Measurements from ENCODE around the gene YAP1.
A peak's percentile ranks its signal among the peaks of the same experiment; 100 is the strongest.

The YAP1 gene

DNA sequence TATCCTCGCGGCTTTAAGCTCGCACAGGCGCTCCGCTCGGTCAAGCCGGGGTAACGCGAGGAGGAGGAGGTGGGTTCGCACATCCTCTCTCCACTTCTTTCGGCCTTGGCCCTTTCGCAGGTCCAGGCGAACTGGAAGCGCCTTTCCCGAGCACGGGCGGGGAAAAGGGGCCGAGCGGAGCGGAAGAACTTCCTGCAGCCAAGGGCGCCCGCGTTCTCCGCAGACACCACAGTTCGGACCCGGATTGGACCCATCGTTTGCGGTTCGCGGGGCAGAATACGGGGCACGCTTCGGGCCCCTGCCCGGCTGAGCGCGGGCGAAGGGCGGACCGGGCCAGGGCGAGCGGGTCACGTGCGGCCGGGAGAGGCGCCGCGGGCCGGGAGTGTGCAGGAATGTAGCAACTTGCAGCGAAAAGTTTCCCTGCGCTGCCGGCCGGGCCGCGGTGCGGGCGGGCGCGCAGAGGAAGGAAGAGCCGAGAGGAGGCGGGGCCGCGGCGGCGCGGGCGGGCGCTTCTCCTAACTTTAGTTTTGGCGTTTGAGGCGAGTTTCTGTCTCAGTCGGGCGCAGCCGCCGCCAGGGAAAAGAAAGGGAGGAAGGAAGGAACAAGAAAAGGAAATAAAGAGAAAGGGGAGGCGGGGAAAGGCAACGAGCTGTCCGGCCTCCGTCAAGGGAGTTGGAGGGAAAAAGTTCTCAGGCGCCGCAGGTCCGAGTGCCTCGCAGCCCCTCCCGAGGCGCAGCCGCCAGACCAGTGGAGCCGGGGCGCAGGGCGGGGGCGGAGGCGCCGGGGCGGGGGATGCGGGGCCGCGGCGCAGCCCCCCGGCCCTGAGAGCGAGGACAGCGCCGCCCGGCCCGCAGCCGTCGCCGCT is at the start of gene YAP1:
TSS of gene YAP1 (plus strand) at position 552 of the 865 bp plus-strand sequence. CDS start 402 bp downstream, outside the sequence.
- DNase-seq = peak; percentile 61

DNA sequence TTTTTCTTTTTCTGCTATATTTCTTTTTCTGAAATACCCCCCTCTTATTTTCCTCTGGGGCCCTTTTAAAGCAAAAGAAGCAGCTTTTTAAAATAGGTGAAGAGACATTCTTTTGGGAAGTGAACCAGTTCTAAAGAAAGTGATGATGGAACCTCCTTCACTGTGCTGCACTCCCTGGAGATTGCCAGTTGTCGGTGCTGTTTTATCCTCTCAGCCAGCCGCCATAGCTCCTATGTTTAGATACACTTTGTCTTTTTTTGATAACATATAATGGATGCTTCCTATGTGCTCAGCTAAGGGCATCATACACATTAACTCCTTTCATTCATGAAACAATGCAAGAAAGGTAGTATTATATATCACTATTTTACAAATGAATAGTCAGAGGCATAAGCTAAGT is 49.0 kb upstream of the YAP1 start:
- no peak for DNase-seq

DNA sequence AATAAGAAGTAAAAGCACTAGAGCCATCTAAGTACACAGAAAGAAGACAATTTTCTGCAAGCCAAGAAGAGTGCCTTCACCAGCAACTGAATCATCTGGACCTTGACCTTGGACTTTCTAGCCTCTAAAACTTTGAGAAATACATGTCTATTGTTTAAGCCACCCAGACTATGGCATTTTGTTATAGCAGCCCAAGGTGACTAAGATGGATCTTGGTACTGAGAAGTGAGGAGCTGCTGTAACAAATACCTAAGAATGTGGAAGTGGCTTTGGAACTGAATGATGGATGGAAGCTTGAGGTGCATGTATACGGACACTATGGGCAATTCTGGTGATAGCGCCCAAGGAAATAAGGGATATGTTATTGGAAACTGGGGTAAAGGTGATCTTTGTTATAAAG is 48.1 kb upstream of the YAP1 start:
- DNase-seq = no peak

DNA sequence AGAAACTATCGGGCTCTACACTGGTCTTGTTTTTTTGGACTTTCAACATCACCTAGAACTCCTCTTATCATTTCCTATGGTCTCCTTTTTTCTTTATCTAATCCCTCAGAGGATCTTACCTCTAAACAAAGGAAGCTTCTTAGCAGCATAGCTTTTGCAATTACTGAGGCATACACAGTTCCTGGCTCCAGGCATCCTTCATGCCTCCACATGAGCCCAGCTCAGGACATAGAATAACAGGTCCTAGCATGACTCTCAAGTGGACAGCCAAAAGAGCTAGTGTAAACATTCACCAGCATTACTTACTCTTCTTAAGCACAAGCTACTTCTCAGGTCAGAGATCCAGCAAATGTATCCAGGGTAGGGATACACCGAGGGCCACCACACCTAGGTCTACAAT is 45.9 kb upstream of the YAP1 start:
- no peak for DNase-seq

DNA sequence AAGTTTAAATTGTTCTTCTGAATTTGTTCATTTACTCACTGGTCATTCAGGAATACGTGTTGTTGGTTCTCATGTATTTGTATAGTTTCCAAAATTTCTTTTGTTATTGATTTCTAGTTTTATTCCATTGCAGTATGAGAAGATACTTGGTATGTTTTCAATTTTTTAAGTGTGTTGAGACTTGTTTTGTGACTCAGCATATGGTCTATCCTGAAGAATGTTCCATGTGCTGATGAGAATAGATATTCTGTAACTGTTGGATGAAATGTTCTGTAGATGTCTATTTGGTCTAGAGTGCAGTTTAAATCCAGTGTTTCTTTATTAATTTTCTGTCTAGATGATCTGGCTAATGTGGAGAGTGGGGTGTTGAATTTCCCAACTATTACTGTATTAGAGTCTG is 39.5 kb upstream of the YAP1 start:
- DNase-seq = no peak

DNA sequence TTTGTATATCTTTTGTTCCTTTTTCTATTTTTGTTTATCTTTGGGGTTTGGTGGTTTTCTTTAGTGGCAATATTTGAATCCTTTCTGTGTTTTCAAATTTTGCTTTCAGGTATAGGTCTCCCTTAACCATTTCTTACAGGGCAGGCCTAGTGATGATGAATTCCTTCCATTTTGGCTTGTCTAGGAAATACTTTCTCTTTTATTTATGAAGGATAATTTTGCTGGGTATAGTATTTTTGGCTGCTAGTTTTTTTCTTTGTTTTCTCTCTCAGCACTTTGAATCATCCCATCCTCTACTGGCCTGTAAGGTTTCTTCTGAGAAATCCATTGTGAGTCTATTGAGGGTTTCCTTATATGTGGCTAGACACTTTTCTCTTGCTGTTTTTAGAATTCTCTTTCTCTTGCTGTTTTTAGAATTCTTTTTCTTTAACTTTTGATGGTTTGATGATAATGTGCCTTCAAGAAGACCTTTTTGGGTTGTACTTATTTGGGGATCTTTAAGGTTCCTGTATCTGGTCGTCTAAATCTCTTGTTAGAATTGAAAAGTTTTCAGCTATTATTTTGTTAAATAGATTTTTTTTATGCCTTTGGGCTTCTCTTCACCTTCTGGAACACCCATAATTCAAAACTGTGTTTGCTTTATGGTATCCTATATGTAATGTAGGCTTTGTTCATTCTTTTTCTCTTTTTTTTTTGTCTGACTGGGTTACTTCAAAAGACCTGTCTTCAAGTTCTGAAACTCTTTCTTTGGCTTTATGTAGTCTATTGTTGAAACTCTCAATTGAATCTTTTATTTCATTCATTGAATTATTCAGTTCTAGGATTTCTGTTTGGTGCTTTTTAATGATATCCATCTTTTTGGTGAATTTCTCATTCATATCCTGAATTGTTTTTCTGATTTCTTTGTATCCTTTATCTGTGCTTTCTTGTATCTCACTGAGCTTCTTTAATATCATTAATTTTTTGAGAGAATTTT is 38.5 kb upstream of the YAP1 start:
- DNase-seq = no peak

DNA sequence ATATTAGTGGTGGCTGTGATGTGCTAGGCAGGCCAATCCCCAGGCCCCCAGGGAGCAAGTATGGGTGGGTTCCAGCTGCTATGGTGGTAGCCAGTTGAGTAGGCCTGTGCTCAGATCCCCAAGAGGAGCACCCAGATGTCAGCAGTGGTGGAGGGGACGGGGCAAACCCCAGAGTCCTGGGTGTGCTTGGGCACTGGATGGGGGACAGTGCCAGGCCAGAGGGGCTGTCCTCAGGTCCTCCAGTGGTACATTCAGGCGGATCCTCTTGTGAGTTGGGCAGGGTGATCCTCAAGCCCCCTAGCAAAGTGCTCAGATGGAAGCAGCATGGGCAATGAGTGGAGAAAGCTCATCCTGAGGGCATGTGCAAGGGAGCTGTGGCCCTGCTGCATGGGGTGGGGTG is 37.0 kb upstream of the YAP1 start:
- no peak for DNase-seq

DNA sequence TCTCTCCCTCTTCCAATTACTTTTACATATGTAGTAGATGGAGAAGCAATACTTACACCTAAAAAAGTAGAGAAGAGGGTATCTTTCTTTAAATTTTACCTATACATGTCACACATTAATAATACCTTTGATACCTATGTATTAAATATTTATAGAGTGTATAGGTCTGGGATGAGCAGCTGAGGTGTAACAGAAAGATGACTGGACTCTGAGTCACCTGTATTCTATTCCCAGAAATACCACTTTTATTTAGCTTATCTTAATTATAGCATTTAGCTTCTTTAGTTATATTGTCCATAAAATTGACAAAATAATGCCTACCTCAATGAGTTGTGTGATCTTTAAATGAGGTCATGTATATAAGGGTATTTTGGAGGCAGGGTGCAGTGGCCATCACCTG is 30.6 kb upstream of the YAP1 start:
- no peak for DNase-seq

DNA sequence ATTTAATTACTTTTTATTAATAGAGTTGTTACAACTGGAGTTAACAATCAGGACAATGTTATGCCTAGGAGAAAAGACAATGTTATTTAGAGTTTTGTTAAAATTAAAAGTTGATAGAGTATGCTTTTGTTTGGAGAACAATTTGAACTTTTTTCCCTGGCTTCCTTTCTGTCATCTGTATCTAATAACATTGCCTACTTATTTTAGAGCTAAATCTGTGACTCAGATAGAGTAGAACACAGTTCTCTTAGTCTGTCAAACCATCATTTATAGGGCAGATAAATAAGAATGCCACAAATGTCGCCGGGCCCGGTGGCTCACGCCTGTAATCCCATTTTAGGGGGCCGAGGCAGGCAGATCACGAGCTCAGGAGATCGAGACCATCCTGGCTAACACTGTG is 28.9 kb upstream of the YAP1 start:
- no peak for DNase-seq

DNA sequence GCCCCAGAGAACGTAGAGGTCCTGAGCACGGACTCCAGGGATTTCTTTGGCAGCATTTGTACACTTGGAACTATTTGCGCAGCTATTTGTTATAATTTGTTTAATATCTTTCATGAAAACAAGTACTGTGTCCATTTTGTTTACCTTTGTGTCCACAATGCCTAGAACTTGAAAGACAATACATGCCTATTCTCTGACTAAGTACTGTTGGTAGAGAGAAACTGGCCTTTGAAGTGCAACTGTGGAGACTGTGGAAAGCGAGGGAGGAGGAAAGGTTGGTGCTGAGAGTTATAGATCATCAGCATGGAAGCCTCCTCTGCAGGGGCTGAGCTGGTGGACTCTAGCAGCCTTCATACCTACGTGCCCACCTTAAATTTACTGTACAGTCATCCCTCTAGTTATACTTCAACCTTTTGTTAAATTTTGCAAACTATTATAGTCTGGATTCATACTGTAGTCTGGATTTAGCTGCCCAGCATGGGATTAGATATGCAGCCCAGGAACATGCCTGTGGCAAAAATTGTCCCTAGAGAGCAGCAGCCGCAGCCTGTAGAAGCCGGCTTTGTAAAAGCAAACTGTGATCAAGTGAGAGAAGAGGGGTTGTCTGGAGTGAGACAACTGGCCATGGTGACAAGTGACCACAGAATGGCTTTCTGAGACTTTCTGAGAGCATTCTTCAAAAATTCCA is 24.2 kb upstream of the YAP1 start:
- no peak for DNase-seq

DNA sequence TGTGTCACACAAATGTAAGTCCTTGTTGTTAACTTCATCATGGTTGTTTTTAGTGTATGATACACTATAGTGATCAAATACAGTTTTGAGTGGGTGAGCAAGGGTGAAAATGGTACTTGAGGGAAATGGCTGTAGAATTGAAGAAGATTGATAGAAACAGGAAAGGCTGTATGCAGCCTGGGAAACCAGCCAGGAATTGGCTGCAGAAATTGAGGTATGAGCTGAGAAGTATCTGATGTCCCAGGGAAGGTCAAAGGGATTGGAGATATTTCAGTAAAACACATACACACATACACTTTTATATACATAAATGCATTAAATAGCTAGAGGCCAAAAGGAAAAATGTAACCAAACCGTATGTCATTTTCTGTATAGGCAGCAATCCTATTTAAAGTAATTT is 13.1 kb upstream of the YAP1 start:
- DNase-seq = no peak

DNA sequence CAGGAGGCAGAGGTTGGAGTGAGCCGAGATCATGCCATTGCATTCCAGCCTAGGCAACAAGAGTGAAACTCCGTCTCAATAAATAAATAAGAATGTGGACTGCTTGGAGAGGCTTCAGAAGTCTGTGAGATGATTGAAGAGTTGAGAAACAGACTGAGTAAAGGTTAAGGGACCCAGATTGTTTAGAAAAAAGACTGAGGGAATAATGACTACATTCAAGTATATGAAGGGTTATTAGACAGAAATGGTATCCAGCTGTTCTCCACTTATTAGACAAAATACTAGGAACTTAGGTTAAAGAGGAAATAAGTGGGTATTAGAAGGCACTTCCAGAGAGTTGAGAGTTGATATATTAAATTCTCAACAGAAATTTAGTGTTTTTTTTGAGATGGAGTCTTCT is 10.5 kb upstream of the YAP1 start:
- DNase-seq = no peak

DNA sequence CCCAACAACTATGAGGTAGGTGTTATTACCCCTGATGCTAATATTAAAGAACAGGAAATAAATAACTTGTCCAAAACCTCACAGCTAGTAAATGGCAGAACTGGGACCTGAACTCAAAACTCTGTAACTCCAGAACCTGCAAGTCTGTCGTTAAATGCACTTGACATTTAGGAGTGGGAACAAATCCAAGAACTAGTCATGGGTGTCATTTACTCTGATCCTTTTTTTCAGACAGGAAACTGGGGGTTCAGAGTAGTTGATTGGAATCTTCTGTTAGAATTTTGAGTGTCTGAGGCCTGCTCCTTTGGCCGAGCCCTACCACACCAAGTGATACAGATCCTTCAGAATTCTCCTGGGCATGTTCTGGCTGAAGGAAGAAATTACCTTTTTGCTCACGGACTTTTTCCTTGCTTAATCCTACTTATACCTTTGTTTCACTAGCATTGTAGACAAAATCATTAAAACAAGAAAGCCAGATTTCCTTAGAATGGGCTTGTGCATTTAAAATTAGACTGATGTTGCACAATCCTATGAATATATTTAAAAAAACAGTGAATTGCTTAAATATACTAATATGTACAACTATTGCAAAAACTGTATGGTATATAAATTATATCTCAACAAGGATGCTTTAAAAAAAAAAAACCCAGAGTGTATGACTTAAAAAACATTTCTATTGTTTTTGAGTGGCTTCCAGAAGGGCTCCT is 1.4 kb upstream of the YAP1 start:
- no peak for DNase-seq

DNA sequence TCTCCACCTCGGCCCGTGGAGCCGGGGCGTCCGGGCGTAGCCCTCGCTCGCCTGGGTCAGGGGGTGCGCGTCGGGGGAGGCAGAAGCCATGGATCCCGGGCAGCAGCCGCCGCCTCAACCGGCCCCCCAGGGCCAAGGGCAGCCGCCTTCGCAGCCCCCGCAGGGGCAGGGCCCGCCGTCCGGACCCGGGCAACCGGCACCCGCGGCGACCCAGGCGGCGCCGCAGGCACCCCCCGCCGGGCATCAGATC is 439 bp downstream of the YAP1 start:
- DNase-seq = no peak

DNA sequence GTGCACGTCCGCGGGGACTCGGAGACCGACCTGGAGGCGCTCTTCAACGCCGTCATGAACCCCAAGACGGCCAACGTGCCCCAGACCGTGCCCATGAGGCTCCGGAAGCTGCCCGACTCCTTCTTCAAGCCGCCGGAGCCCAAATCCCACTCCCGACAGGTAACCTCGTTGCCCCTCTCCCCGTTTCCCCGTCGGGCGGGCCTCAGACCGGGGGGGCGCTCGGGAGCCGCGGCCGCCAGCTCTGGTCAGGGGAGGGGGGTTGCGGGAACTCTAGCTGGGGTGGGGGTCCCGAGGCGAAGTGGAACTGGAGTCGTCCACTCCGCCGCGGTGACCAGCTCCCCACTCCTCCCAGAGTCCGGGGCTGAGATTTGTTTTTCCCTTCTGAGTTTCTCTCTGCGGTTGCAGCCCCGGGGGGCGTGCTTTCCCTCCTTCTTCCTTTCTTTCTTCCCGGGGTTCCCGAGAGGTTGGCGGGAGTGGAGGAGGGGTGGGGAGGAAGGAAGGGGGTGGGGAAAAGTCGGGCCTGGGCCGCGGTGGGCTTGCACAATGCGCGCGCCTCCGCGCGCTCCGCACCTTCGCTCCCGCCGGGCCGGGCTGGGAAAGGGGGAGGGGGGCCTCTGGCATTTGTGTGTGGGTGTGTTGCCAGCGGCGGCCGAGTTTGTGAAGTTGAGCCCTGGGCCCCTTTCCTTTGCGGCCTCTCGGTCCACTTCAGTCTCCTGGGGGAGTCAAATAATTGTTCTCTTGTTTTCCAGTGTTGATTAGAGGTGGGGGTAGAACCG is 952 bp downstream of the YAP1 start:
- DNase-seq = no peak

DNA sequence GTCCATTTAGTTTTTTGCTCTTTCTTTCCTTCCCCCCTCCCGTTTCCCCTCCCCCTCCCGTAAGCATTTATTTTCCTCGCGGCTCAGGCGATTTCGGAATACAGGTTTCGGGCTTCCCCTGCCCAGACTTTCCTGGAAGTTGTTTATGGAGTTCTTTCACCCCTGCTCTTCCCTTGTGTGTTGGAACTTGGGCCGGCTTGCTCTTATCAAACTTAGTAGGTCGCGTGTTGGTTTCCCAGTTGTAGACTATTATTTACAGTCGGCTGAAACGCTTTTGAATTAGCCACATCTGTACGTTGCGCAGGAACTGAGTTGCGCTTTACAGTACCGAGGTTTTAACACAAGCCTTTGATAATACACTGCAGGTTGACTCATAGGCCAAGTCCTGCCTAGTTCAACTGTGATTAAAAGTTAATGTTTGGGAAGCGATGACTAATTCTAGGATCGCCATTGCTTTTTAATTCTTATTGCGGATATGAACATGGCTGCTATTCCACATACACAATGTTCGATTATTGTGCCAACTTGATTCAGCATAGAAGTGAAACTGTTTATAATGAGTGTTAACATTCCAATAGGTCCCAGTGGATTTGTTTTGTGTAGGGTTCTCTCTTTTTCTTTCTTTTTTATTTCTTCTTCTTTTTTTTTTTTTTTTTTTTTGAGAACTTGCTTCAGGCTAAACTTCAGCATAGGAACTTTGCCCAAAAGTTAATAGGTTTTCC is 1.7 kb downstream of the YAP1 start:
- no peak for DNase-seq

DNA sequence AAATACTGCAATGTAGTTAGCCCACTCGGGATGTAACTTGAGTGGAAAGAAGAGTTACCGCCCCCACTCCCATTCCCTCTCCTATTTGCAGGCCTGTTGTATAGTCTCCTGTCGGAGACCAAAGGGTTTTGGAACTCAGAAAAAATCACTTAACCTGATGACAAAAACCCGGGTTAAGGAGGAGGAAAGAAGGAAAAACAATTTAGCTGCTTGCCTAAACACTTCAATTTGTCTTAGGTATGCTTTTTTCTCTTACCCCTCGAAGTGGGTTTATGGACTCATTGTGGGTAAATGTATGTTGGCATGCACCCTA is 2.2 kb downstream of the YAP1 start:
- DNase-seq = no peak

DNA sequence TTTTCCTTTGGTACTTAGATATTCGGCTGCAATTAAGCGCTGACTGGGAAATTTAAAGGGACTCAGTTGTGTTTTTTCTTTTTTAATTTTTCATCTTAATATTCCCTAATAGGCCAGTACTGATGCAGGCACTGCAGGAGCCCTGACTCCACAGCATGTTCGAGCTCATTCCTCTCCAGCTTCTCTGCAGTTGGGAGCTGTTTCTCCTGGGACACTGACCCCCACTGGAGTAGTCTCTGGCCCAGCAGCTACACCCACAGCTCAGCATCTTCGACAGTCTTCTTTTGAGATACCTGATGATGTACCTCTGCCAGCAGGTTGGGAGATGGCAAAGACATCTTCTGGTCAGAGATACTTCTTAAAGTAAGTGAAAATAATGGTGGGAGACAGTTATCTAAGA is 3.8 kb downstream of the YAP1 start:
- DNase-seq = no peak

DNA sequence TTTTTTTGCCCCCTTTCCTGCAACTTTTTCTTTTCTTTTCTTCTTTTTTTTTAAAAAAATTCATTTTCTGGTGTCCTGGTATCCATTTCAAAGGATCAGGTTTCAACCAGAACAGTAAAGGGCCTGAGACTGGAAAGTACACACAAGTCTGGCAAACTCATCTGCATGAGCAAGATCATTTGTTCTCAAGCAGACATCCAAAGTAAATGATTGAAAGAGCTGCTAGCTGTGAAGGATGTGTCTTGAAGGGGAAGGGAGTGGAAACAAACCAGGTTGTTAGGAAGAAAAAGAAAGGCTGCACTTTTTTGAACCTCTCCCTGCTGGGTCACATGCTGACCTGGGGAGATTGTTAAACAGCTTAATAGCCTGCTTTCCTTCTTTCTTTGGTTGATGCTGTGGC is 5.3 kb downstream of the YAP1 start:
- DNase-seq = no peak

DNA sequence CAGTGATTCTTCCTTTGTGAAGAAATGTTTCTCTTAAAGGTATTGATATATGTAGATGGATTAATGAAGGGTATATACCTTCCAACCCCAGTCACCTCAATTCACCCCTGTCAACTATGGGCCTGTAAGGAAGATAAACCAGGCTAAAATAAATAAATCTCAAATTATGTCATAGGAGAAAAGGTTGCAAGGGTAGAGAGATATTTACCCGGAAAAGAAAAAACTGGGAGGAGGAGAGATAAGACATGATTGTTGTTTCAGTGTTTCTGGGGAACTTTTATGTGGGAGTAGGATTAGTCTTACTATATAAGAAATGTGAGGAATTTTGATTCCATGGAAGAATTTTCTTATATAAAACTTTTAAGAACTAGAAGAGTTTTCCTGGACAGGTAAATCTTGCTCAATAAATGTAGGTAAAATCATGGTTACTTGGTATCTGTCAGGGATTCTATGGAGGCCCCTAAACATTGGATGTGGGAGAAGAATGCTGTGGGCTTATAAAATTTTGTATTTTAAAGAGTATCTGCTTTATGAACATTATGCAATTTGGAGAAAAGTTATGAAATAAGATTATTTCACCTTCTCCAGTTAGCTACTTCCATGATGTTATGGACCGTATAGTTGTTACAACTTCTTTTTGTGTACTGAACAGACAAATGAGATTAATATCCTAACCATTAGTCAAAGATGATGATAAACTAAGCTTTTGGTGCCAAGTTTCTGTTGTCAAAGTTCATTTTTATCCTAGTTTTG is 6.4 kb downstream of the YAP1 start:
- no peak for DNase-seq
